MM.1S (cell line): Measurements from ENCODE around the gene SLC22A15.

Experiments
- DNase-seq: peaks from one replicate; pipeline ENCODE4 v3.0.0-alpha.2; 2015
- H2AFZ ChIP-seq: fragments of 300-600 bp; sonication (generic); 2 replicates; pipeline ENCODE4 v1.6.0; 2016; ENCODE audit warnings: antibody characterized with exemption, low read length
- H3F3A ChIP-seq: fragments of 300-600 bp; sonication (generic); 2 replicates; pipeline ENCODE4 v1.6.1; 2016; ENCODE audit warnings: mild to moderate bottlenecking, antibody characterized with exemption, low read length, moderate library complexity, mixed read lengths; ENCODE audit not compliant: insufficient read depth
- H3K27ac ChIP-seq: fragments of 300-600 bp; sonication (generic); 2 replicates; pipeline ENCODE4 v1.5.1; 2016; ENCODE audit warnings: mild to moderate bottlenecking, low read length
- H3K27me3 ChIP-seq: fragments of 300-600 bp; sonication (generic); replicated peaks from 2 replicates; pipeline ENCODE4 v1.6.0; 2016; ENCODE audit warnings: low read length; ENCODE audit not compliant: insufficient read depth
- H3K36me3 ChIP-seq: fragments of 300-600 bp; sonication (generic); replicated peaks from 2 replicates; pipeline ENCODE4 v1.6.1; 2016; ENCODE audit warnings: mild to moderate bottlenecking, low read length, mixed read lengths; ENCODE audit not compliant: insufficient read depth
- H3K4me1 ChIP-seq: fragments of 300-600 bp; sonication (generic); 2 replicates; pipeline ENCODE4 v1.6.1; 2016; ENCODE audit warnings: low read length, mixed read lengths
- H3K4me2 ChIP-seq: fragments of 300-600 bp; sonication (generic); 2 replicates; pipeline ENCODE4 v1.6.0; 2016; ENCODE audit warnings: low read depth, low read length
- H3K4me3 ChIP-seq: fragments of 300-600 bp; sonication (generic); 2 replicates; pipeline ENCODE4 v1.5.1; 2016; ENCODE audit warnings: low read length, mixed read lengths
- H3K79me2 ChIP-seq: fragments of 300-600 bp; sonication (generic); 2 replicates; pipeline ENCODE4 v1.6.1; 2016; ENCODE audit warnings: mixed run types, low read length, mixed read lengths
- H3K9ac ChIP-seq: fragments of 300-600 bp; sonication (generic); 2 replicates; pipeline ENCODE4 v1.6.1; 2016; ENCODE audit warnings: low read length, mixed read lengths
- H3K9me2 ChIP-seq: fragments of 300-600 bp; sonication (generic); replicated peaks from 2 replicates; pipeline ENCODE4 v1.6.1; 2016; ENCODE audit warnings: mild to moderate bottlenecking, low read length, mixed read lengths; ENCODE audit not compliant: insufficient read depth
- H3K9me3 ChIP-seq: fragments of 300-600 bp; sonication (generic); replicated peaks from 2 replicates; pipeline ENCODE4 v1.6.1; 2016; ENCODE audit warnings: mild to moderate bottlenecking, low read length, mixed read lengths; ENCODE audit not compliant: insufficient read depth
- H4K20me1 ChIP-seq: fragments of 300-600 bp; sonication (generic); 2 replicates; pipeline ENCODE4 v1.6.1; 2016; ENCODE audit warnings: mild to moderate bottlenecking, low read length, moderate library complexity, mixed read lengths; ENCODE audit not compliant: insufficient read depth
- EZH2 ChIP-seq: fragments of 300-600 bp; sonication (generic); optimal IDR thresholded peaks from 2 replicates; pipeline ENCODE3; 2017; ENCODE audit warnings: low read depth, mild to moderate bottlenecking, antibody characterized with exemption, low read length, mixed read lengths
- EZH2phosphoT487 ChIP-seq: fragments of 300-600 bp; sonication (generic); IDR thresholded peaks from 2 replicates; pipeline ENCODE4 v1.6.1; 2018; ENCODE audit warnings: antibody characterized with exemption, low read length
- TF ChIP-seq, protein P1 (sequence below): fragments of 300-600 bp; sonication (generic); IDR thresholded peaks from 2 replicates; pipeline ENCODE4 v1.5.1; 2016; ENCODE audit warnings: antibody characterized with exemption, low read length, mixed read lengths

The SLC22A15 gene

DNA sequence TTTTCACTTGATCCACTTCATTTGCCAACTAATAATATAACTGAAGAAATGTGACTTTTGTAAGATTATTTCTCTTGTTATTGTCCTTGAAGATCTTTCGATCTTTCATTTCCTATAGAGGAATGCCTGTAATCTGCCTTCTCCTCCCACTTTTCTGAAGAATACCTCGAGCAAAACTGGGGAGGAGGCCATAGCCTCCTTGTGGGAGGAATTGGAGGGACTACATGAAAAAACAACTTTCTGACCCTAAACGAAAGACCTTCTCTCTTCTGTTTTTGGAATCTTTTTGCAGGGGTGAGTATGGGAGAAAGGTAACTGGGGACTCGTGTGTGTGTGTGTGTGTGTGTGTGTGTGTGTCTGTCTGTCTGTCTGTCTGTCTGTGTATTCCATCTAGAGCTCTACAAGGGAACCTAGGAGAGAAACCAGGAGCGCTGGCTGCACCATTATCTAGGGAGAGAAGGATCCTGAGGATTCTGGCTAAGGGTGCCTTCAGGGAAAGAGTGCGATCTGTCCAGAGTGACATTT lies 102.4 kb downstream of the SLC22A15 start:
- Histone ChIP-seq H3K27ac (no peak overlapping the region), H3K4me1 (no peaks in the 10 kb centered on the region), H2AFZ (no peak overlapping the region), H3K9me2 (no peaks in the 10 kb centered on the region), H3K4me3 (no peak overlapping the region), H3K4me2 (no peak overlapping the region), H3K9me3 (no peaks in the 10 kb centered on the region), H3K79me2 (no peaks in the 10 kb centered on the region), H3F3A (no peaks in the 10 kb centered on the region), H3K9ac (no peak overlapping the region), H4K20me1 (no peaks in the 10 kb centered on the region), H3K27me3 (no peaks in the 10 kb centered on the region), H3K36me3 (no peaks in the 10 kb centered on the region)
- TF ChIP-seq, protein P1, sequence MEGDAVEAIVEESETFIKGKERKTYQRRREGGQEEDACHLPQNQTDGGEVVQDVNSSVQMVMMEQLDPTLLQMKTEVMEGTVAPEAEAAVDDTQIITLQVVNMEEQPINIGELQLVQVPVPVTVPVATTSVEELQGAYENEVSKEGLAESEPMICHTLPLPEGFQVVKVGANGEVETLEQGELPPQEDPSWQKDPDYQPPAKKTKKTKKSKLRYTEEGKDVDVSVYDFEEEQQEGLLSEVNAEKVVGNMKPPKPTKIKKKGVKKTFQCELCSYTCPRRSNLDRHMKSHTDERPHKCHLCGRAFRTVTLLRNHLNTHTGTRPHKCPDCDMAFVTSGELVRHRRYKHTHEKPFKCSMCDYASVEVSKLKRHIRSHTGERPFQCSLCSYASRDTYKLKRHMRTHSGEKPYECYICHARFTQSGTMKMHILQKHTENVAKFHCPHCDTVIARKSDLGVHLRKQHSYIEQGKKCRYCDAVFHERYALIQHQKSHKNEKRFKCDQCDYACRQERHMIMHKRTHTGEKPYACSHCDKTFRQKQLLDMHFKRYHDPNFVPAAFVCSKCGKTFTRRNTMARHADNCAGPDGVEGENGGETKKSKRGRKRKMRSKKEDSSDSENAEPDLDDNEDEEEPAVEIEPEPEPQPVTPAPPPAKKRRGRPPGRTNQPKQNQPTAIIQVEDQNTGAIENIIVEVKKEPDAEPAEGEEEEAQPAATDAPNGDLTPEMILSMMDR, result no peak
- TF ChIP-seq EZH2phosphoT487, result no peak
- TF ChIP-seq EZH2, result no peak
- no peak for DNase-seq

DNA sequence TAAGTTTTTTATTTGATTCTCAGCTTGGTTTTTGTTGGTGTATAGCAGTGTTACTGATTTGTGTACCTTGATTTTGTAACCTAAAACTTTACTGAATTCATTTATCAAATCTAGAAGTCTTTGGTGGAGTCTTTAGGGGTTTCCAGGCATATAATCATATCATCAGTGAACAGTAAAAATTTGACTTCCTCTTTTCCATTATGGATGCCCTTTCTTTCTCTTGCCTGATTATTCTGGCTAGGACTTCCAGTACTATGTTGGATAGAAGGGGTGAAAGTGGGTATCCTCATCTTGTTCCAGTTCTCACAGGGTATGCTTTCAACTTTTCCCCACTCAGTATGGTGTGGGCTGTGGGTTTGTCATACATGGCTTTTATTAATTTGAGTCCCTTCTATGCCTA lies 111.3 kb downstream of the SLC22A15 start:
- no peaks in the 10 kb centered on the region for H3K36me3 ChIP-seq
- no peak for DNase-seq
- no peaks in the 10 kb centered on the region for H3K79me2 ChIP-seq
- H3K27ac ChIP-seq, result no peak overlapping the region
- no peaks in the 10 kb centered on the region for H4K20me1 ChIP-seq
- H3K9ac ChIP-seq, result no peak overlapping the region
- no peaks in the 10 kb centered on the region for H3K9me2 ChIP-seq
- no peaks in the 10 kb centered on the region for H3F3A ChIP-seq
- H3K4me3 ChIP-seq, result no peak overlapping the region
- no peaks in the 10 kb centered on the region for H3K27me3 ChIP-seq
- no peak overlapping the region for H2AFZ ChIP-seq
- TF ChIP-seq EZH2phosphoT487, result no peak
- TF ChIP-seq, protein P1, result no peak
- TF ChIP-seq EZH2, result no peak
- no peak overlapping the region for H3K4me2 ChIP-seq
- no peaks in the 10 kb centered on the region for H3K9me3 ChIP-seq
- H3K4me1 ChIP-seq, result no peaks in the 10 kb centered on the region

DNA sequence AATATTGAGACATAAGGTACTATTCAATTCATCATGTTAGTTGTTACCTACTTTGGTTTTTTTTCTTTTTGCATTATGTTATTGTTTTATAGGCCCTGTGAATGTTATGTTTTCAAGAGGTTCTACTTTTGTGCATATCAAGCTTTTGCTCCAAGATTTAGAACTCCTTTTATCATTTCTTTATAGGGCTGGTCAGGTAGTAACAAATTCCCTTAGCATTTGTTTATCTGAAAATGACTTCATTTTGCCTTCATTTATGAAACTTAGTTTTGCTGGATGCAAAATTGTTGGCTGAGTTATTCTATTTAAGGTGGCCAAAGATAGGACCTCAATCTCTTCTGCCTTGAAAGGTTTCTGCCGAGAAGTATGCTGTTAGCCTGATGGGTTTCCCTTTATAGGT lies 113.6 kb downstream of the SLC22A15 start:
- no peaks in the 10 kb centered on the region for H4K20me1 ChIP-seq
- no peaks in the 10 kb centered on the region for H3K79me2 ChIP-seq
- H2AFZ ChIP-seq, result no peak overlapping the region
- TF ChIP-seq, protein P1, result no peak
- TF ChIP-seq EZH2 (no peak), EZH2phosphoT487 (no peak)
- no peak overlapping the region for H3K9ac ChIP-seq
- no peak overlapping the region for H3K4me3 ChIP-seq
- no peak overlapping the region for H3K4me2 ChIP-seq
- no peak overlapping the region for H3K27ac ChIP-seq
- H3K9me2 ChIP-seq, result no peaks in the 10 kb centered on the region
- DNase-seq, result no peak
- H3K27me3 ChIP-seq, result no peaks in the 10 kb centered on the region
- H3K36me3 ChIP-seq, result no peaks in the 10 kb centered on the region
- H3K4me1 ChIP-seq, result no peaks in the 10 kb centered on the region
- no peaks in the 10 kb centered on the region for H3F3A ChIP-seq
- H3K9me3 ChIP-seq, result no peaks in the 10 kb centered on the region
